GM21528 (cell line): ENCODE measurements around the gene VIPR2.
"Not testable (repeated sequence)": the region's sequence is repeated elsewhere in the genome, so short reads cannot be mapped to it uniquely, and the experiment has no call there.

Experiments used
- ATAC-seq: cut with Tn5 transposase; IDR thresholded peaks from one replicate; pipeline ENCODE4 v1.9.1; 2021; ENCODE audit warnings: mild to moderate bottlenecking, moderate library complexity; ENCODE audit not compliant: unreplicated experiment, low FRiP score

Gene VIPR2

GRCh38 chr7:159140170-159140910, 4.3 kb downstream of the VIPR2 start:
- ATAC-seq, result no peak

GRCh38 chr7:159139639-159140038, 5.0 kb downstream of the VIPR2 start:
- no peak for ATAC-seq

- no peak for ATAC-seq
These were observed 5.5 kb downstream of the VIPR2 start for GRCh38 chr7:159139202-159139601.

GRCh38 chr7:159138508-159138907, 6.2 kb downstream of the VIPR2 start:
- ATAC-seq, result no peak

GRCh38 chr7:159137906-159138305, 6.8 kb downstream of the VIPR2 start:
- no peak for ATAC-seq

- no peak for ATAC-seq
These were observed 7.8 kb downstream of the VIPR2 start for GRCh38 chr7:159136846-159137245.

GRCh38 chr7:159136442-159136841, 8.2 kb downstream of the VIPR2 start:
- no peak for ATAC-seq

GRCh38 chr7:159136013-159136412, 8.7 kb downstream of the VIPR2 start:
- ATAC-seq, result no peak

- ATAC-seq, result not testable (repeated sequence)
These were observed 11.8 kb downstream of the VIPR2 start for GRCh38 chr7:159132670-159133443.

- ATAC-seq, result no peak
These were observed 13.8 kb downstream of the VIPR2 start for GRCh38 chr7:159130820-159131219.

- ATAC-seq, result no peak
These were observed 14.4 kb downstream of the VIPR2 start for GRCh38 chr7:159130199-159130775.

GRCh38 chr7:159128767-159129166, 15.9 kb downstream of the VIPR2 start:
- no peak for ATAC-seq

- no peak for ATAC-seq
These were observed 16.7 kb downstream of the VIPR2 start for GRCh38 chr7:159127691-159128642.

GRCh38 chr7:159126311-159127260, 18.1 kb downstream of the VIPR2 start:
- ATAC-seq, result no peak

- no peak for ATAC-seq
These were observed 18.8 kb downstream of the VIPR2 start for GRCh38 chr7:159125955-159126270.

- ATAC-seq, result no peak
These were observed 19.3 kb downstream of the VIPR2 start for GRCh38 chr7:159125104-159125954.

- not testable (repeated sequence) for ATAC-seq
These were observed 20.9 kb downstream of the VIPR2 start for GRCh38 chr7:159123793-159124192.

- not testable (repeated sequence) for ATAC-seq
These were observed 21.4 kb downstream of the VIPR2 start for GRCh38 chr7:159123294-159123693.

- ATAC-seq, result no peak
These were observed 22.4 kb downstream of the VIPR2 start for GRCh38 chr7:159122276-159122675.
